Glomerular endothelial cell (primary cell): ENCODE results near the gene BDKRB2. TPM values are rescaled to one million over a fixed set of nuclear protein-coding genes. Genes with fewer than 3 reads are reported as not detected.

Source experiments
- DNase-seq: peaks from one replicate; pipeline ENCODE4 v3.0.0-alpha.2; 2011; ENCODE audit warnings: low read depth, low spot score; ENCODE audit errors: extremely low read depth
- total RNA-seq: library from RNA; depleted of rRNA; stranded (reverse); fragments of >200 nt; gene quantifications from 2 replicates; pipeline ENCODE4 v1.2.3, GENCODE V29; 2015

The BDKRB2 gene
- 1.7 and 4.1 TPM in 2 replicates for total RNA-seq

DNA sequence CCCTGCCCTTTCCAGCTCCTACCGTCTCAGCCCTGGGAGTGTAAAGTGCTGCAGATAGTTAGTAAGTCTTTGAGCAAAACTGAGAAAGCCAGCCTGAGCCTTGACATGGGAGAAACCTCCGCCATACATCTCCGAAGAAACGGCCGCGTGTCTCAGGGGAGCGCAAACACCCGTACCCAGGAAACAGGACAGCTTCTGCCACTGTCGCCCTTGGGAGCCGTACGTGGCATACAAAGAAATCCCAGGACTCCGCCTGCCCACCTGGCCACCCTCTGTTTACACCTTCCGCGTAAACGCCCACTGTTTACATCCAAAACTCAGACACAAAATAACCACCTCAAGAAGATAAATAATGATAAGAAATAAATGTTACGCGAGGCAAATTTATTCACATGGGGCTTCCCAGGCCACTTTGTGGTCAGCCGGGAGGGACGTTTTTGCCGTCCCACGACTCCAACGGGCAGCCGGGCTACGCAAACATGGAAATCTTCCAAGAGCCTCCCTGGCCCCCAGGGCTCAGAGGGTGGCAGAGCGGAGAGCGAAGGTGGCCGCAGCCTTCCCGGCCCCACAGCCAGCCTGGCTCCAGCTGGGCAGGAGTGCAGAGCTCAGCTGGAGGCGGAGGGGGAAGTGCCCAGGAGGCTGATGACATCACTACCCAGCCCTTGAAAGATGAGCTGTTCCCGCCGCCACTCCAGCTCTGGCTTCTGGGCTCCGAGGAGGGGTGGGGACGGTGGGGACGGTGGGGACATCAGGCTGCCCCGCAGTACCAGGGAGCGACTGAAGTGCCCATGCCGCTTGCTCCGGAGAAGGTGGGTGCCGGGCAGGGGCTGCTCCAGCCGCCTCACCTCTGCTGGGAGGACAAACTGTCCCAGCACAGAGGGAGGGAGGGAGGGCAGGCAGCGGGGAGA is at the start of gene BDKRB2:
Gene BDKRB2, plus strand, starts transcription at position 689 of the 908 bp plus-strand sequence. CDS start 32,269 bp downstream, outside the sequence.
- DNase-seq = no peak

DNA sequence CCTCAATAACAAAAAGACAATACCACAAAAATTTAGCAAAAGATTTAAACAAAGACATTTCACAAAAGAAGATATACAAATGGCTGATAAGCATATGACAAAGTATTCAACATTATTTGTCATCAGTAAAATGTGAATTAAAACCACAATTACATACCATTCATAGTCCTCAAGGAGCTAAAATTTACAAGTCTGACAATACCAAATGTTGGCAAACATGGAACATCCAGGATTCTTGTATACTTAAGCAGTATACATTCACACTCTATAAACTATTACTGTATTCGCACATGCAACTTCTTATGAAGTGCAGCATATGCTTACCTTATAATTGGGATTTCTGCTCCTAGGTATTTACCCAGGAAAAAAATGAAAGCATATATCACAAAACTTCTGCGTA is 49.7 kb upstream of the BDKRB2 start:
- DNase-seq = no peak

DNA sequence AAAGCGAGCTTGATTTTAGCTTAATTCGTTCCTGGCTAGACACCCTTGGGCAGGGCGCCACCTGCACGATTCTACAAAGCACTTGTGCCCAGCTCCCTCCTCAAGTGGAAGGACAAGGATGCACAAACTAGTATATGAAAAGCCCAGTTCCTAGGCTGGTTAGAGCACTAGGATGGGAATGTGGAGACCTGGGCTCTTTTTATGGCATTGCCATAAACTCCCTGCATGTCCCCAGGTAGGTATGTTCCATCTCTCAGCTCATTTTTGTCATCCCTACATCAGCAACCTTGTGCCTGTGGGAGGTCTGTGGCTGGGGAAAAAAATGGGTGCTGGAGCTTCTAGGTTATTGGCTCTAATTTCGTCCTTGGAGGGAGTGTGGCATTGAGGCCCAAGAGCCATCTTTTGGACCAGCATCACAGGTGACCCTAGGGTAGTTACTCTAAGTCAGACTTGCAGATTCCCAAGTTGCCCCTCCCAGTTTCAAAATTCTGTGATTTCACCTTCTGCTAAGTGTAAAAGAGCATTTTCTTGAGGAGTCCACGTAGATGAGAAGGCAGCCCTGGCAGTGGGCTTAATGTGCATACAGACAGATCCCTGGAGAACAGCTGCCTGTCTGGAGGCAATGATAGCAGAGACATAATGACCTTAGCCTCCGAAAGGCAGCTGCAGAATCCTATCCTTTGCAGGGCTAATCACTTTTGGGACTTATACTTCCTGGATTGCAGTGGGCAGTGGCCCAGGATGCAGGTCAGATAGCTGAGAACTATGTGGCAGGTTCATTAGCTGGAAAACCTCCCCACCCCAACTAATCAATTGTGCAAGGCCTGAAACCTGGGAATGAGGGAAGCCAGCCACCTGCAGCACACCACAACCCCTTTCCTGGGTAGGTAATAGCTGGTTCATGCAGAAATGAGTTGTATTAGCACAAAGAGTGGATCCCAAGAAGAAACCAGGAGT is 47.6 kb upstream of the BDKRB2 start:
- no peak for DNase-seq

DNA sequence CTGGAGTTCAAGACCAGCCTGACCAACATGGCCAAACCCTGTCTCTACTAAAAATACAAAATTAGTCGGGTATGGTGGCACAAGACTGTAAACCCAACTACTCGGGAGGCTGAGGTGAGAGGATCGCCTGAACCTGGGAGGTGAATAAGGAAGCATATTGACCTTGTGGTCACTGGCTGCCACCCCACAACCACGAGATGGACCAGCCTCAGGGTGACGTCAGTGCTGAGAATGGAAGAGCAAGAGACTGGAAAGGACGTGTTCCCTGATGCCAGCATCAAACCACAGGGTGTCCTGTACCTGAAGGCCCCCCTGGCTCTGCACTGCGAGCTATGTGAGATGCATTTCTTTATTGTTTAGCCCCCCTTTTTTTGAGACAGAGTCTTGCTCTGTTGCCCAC is 45.9 kb upstream of the BDKRB2 start:
- DNase-seq = no peak

DNA sequence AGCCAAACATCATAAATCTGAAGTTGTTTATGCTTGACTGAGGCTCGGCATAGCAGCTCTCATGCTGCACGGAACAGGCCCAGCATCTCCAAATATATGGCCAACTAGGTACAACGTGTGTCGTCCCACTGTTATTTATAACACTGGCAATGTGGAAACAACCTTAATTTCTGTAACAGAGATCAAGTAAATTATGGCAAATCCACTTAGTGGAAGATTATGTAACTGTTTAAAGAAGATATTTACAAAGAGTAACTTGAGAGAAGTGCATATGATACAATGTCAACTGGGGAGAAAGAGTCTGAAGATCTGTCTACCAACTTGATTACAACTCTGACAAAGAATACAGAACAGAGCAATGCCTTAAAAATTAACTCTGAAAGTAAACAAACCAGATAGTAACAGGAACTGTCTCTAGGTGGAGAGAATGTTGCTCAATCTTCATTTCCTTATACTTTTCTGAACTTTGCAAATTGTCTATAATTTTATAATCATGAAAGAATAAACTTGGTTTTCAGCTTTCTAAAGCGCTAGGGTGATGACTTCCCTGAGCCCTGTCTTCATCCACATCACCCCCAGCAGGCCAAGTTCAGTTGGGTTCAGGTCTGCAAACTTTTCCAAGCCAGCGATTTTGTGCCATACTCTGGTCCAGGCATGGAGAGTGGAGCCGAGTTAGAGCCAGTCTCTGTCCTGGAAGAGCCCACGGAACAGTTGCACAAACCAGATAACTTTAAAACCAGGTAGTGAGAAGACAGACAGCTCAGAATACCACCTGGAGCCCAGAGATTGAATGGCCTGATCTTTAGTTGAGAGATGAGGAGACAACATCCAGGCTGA is 44.3 kb upstream of the BDKRB2 start:
- DNase-seq = no peak

DNA sequence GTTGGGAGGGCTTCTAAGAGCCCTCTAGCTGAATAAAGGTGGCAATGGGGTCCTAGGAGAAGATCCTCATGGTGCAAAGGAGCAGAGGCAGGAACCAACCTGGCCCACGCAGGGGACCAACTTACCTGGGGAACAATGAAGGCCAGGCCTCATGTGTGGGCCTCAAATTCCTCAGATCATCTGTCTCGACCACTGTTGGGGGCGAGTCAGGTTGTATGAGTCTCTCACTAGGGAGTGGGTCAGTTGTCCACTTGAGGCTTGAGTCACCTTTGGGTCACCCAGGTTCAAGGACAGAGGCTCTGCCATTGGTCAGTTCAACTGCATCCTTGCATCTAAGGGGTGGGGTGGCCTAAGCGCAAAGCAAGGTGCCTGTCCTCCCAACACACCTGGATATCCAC is 43.7 kb upstream of the BDKRB2 start:
- DNase-seq = no peak

DNA sequence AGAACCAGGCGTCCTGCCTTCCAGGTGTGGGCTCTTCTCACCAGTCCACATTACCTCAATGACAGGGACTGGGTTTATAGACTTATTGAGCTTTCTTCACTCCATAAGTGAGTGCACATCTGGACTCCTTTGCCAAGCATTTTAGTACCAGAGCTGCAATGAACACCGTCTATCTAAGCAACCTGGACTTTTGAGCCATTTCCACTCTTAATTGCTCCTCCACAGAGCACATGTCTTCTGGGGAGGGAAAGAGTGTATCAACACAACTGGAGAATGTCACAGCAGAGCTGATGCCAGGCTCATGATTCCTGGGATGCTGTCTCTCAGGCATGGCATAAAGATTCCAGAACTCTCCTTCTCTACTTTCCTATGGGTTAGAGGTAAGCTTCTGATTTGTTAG is 43.0 kb upstream of the BDKRB2 start:
- no peak for DNase-seq

DNA sequence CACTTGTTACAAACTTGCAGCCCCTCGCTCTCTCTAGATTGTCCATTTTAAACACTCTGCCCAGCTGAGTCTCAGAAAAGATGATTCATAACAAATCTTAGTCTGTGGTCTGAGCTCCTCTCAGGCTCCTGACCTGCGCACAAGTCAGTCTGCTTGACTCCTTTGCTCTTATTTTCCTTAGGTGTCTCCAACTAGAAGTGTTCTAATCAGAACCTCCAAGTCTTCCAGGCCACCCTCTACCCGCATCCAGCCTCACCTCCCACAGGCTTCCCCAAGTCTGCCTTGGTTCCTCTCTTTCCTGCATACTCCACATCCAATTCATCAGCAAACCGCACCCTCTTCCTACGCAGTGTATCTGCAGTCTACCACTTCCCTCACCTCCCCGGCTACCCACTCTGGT is 42.4 kb upstream of the BDKRB2 start:
- DNase-seq = no peak

DNA sequence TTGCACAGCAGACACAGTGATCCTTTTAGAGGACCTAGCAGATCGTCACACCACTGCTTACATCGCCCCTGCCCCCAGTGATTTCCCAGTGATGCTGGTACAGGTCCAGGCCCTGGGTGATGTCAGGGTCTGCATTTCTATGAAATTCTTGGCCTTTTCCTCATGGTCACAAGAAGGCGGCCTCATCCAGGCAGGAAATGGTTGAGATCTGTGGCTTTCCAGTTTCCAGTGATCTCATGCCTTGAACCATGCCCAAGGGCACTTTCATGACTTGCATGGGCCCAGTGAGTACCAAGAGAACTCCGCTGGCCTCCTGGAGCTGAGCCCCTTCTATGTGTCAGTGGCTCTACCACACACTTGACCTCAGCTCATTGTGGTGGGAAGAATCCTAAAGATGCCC is 41.9 kb upstream of the BDKRB2 start:
- DNase-seq = no peak

DNA sequence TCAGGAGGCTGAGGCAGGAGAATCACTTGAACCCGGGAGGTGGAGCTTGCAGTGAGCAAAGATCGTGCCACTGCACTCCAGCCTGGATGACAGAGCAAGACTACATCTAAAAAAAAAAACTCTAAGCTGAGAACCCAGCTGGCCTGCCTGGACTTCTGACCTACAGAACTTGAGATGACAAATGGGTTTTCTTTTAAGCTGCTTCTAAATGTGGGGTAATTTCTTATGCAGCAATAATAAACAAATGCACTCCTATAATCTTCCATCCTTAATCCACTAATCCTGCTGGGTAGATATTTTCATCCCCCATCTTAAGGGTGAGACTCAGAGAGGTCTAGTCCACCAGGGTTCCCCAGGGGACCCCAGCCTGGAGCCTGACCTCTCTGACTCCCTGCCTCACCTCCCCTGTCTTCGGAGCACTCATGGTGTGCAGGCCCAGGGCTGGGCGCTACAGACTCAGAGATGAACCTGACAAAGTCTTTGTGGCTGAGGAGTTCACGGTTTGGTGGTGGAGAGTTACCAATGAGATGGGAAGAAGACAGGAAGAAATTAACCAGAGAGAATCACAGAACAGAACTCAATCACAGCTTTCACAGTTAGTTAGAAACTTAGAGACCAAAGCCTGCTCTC is 39.7 kb upstream of the BDKRB2 start:
- DNase-seq = no peak

DNA sequence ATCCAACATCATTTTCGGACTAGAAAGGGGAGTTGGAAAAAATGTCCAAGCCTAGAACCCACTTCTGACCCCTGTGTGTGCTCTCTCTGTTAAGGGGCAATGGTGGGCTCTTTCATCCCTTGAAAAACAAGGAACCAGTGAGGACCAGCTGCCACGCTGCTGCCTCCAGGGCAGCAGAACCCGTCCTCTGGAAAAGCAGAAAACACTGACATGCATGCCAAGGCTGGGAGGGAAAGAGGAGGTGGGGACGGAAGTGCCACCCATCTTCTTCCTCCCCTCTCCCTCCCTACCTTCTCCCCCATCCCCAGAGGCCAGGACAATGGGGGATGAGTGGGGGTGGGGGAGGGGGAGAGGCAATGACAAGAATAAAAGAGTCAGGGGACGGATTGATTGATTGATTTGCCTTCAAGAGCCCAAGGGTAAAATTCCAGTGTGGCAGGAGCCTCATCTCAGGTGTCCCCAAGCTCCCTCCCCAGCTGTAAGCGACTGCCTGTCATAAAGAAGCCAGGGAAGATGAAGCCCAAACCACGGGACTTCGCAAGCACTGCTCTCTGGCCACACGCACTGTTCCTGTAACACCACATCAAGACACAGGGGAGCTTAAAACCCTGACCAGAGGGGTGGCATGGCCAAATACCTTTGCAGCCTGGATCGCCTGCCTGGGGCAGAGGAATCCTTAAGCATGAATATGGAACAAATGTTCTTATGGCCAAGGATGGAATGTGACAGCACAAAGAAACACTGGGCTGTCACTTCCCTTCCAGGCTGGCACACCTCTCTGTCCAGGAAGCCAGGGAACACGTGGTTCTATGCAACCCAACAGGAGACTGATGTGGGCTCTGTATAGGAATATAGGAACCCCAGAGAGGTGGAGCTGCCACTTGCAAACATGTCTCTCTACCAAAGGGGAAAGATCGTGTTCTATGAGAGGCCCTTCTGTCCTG is 38.9 kb upstream of the BDKRB2 start:
- no peak for DNase-seq

DNA sequence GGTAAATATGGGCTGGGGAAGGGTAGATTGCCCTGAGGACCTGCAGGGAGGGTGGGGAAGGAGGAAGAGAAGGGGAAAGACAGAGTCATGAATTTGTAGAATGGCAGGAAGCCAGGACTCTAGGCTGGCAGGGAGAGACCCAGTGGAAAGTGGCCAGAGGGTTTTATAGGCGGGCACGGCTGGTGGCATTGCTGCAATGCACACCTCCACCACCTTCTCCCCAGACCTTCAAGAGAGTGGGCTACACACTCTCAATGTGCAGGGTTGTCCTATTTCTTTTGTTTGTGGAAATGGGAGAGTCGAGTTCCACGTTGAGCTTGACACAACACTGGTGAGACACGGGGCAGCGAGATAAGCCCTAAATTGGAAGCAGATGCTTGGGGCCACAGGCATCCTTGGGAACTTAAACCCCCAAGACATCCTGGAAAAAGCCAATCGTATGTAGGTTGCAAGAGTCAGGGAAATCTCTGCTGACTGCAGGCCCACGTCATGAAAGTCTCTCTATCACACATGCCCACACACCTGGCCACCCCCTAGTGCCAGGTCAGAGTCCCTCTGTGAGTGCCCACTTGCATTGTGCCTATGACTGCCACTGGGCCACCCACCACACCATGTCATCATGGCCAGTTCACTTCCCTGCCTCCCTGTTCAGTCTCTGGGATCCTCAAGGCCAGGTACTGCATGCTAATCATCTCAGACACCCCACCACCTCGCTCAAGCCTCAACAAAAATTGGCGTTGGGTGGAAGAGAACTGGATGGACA is 38.0 kb upstream of the BDKRB2 start:
- no peak for DNase-seq

DNA sequence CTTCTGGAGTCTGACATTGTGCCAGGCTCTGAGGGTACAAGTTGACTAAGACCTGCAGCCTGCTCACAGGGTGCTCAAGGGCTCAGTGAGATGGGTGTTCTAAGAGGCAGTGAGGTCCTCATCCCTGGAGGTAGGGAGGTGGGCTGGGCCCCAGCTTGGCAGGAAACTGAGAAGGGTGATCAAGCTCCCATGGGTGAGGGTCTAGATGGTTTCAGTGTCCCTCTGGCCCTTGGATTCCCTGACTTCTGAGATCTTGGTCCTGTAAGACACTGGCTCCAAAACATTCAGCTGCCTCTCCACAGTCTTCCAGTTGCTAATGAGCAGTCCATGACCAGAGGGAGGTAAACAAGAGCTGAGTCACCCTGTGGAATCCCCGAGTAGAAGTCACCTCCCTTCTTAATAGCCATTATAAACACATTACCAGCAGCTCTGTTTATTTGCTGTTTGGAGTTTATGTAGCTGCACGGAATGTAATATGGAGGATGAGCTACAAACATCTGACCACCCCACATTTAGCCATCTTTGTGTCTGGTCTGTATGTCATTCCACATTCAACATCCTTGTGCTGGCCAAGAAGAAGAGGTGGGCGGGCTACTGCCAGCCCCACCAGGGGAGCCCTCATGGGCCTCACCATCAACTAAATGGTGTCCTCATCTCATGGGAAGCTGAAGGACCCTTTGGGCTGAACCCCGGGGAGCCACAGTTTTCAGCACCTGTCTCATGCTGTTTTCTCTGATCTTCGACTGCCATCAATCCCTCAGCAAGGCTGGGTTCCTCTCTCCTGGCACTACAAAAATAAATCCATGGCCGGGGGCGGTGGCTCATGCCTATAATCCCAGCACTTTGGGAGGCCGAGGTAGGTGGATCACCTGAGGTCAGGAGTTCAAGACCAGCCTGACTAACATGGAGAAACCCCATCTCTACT is 37.2 kb upstream of the BDKRB2 start:
- no peak for DNase-seq

DNA sequence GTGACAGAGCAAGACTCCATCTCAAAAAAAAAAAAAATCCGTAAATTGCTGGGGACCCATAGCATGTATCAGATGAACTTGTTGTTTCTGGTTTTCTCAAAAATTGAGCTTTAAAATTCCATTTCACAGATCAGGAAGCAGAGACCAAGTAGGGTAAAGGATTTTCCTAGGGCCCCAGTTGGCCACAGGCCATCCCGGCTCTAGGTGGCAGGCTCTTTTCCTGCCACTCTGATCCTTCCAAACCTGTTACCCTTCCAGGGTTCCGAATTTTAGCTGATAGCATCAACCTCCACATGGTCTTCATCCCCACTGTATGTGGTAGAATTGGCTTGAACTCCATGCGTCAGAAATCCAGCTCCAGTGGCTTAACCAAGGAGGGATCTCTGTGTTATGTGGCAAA is 36.1 kb upstream of the BDKRB2 start:
- DNase-seq = no peak

DNA sequence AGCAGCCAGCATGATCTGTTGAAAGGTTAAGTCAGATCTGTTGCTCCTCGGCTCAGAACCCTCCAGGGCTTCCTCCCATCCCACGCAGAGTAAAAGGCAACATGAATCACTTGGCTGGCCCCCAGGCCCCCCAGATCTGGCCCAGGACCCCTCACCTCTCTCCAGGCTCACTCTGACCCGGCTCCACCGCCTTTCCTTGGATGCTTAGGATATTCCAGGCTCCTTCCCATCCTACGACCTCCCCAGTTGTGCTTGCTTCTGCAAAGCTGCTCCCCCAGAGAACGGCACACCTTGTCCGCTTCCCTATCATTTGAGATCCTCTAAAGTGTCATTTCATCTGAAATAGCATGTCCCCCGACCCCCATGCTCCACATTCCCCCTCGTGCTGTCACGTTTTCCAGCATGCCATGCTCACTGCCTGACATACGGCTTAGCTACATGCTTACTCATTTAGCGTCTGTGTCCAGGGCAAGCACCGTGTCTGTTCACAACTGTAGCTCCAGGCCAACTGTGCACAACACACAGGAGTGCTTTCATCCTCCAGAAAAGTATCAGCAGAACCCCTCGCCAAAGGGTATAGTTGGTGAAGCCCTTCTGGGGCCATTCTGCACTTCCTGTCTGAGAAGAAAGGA is 33.6 kb upstream of the BDKRB2 start:
- DNase-seq = no peak

DNA sequence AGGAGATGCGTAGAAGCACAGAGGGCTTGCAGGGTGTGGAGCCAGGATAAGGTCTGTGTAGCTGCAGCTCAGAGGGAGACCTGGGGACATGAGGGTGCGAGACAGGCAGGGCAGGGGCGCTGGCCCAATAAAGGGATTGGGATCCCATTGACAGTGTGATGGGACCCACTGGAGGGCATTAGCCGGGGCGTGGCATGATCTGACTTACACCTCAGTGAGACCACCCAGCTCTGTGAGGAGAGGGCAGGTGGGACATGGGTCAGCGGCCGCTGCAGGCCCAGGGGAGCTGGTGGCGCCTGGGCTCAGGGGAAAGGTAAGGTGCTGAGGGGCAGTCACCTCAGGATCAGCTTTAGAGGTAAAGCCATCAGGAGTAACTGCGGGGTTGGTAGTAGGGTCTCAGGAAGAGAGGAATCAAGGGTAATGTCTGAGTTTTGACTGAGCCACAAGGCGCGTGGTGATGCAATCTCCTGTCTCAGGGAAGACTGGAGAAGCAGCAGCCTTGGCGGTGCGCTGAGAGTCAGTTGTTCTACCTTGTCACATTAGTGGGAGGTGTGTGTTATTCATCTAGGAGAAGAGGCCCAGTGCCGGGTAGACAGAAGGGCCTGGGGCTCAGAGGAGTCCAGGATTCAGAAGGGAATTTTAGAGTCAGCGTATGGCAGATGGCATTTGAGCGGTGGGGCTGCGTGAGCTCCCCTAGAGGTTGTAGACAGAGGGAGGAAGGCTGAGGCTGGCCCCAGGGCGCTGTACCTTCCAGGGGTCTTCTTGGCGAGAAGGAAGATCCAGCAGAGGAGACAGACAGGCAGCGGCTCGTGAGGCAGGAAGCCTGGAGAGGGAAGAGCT is 30.8 kb upstream of the BDKRB2 start:
- DNase-seq = no peak
